ENCODE data around the gene SLC26A6. TPM values are rescaled to one million over a fixed set of nuclear protein-coding genes. Genes with fewer than 3 reads are reported as not detected.

The SLC26A6 gene
- total and polyA plus RNA-seq, 2 of the 13 experiments (the other 11 are each of a cell fraction or from before 2014, with no cell fraction given) = 40.7 to 184 TPM

GRCh38 chr3:48623851-48624547 is 11.3 kb downstream of the SLC26A6 start (continued):
- TF ChIP-seq THAP9 (CRISPR knock-in tag; IDR thresholded peaks at IDR 0.05; ENCODE audit: borderline replicate concordance) = 0 out of 2 replicates have a peak, but pooled peaks have one; percentile 7
- peak; percentile 83 for TF ChIP-seq FOXP4 (CRISPR knock-in tag; IDR thresholded peaks at IDR 0.05)
- TF ChIP-seq CENPT (CRISPR knock-in tag; IDR thresholded peaks at IDR 0.05; ENCODE audit: low read depth) = no peak
- TF ChIP-seq ZNF33A (CRISPR knock-in tag; IDR thresholded peaks at IDR 0.05; ENCODE audit: borderline replicate concordance) = peak; percentile 53; the same call in 1 of the 2 replicates
- TF ChIP-seq ZNF552 (CRISPR knock-in tag; IDR thresholded peaks at IDR 0.05; ENCODE audit: borderline replicate concordance) = no peak
- peak; percentile 21; the same call in 1 of the 2 replicates for TF ChIP-seq ZBTB20 (CRISPR knock-in tag; IDR thresholded peaks at IDR 0.05; ENCODE audit: borderline replicate concordance, low read depth)
- no peak for TF ChIP-seq RFX1 (IDR thresholded peaks at IDR 0.05)
- TF ChIP-seq NFKB2 (CRISPR knock-in tag; IDR thresholded peaks at IDR 0.05; ENCODE audit: borderline replicate concordance) = 0 out of 2 replicates have a peak, but pooled peaks have one; percentile 46
- TF ChIP-seq GATAD1 (CRISPR knock-in tag; IDR thresholded peaks at IDR 0.05) = peak; percentile 54
- peak; percentile 29; the same call in 1 of the 2 replicates for TF ChIP-seq ZGPAT (CRISPR knock-in tag; IDR thresholded peaks at IDR 0.05)
- TF ChIP-seq DPF2 (CRISPR knock-in tag; IDR thresholded peaks at IDR 0.05; ENCODE audit: borderline replicate concordance, low read depth) = peak; percentile 69; the same call in 1 of the 2 replicates
- peak; percentile 31 for TF ChIP-seq ASH2L (IDR thresholded peaks at IDR 0.05; ENCODE audit: insufficient read length, low read depth, low read length)
- no peak for TF ChIP-seq RBM39 (IDR thresholded peaks at IDR 0.05; ENCODE audit: low read depth, low read length, poor library complexity, severe bottlenecking)
- no peak for TF ChIP-seq ZNF329 (CRISPR knock-in tag; IDR thresholded peaks at IDR 0.05; ENCODE audit: low read depth)
- no peak for TF ChIP-seq ZMYM2 (CRISPR knock-in tag; IDR thresholded peaks at IDR 0.05)
- TF ChIP-seq ATRX (CRISPR knock-in tag; IDR thresholded peaks at IDR 0.05; ENCODE audit: borderline replicate concordance) = no peak
- TF ChIP-seq ZNF768 (CRISPR knock-in tag; IDR thresholded peaks at IDR 0.05) = peak; percentile 43; the same call in 1 of the 2 replicates
- 0 out of 2 replicates have a peak, but pooled peaks have one; percentile 7 for TF ChIP-seq CTCF (CRISPR knock-in tag; IDR thresholded peaks at IDR 0.05)
- peak; percentile 85 for TF ChIP-seq NR2F6 (IDR thresholded peaks at IDR 0.05)
- peak; percentile 83 for TF ChIP-seq NR2F6 (CRISPR knock-in tag; IDR thresholded peaks at IDR 0.05)
- no peak for TF ChIP-seq ADNP (CRISPR knock-in tag; IDR thresholded peaks at IDR 0.05)
- TF ChIP-seq NCOA1 (CRISPR knock-in tag; IDR thresholded peaks at IDR 0.05) = 0 out of 2 replicates have a peak, but pooled peaks have one; percentile 37

Data from HepG2 (cell line).